GM12878 (cell line): ENCODE results near the gene IDI1. TPM values are rescaled to one million over a fixed set of nuclear protein-coding genes. Genes with fewer than 3 reads are reported as not detected.
A peak's percentile ranks its signal among the peaks of the same experiment; 100 is the strongest.

ENCODE experiments used
- ATAC-seq: fragments of 200-7000 bp; cut with Tn5 transposase; 3 replicates; pipeline ENCODE4 v1.9.1; 2020; ENCODE audit warnings: mild to moderate bottlenecking, moderate library complexity
- BruUV-seq: library from RNA; stranded (reverse); fragments of 400-500 nt; replicated peaks from 2 replicates; lab custom pipeline; 2021; lab: Mats Ljungman, UMichigan
- CTCF ChIA-PET: fragments of 300-600 bp; sonication (Branson Sonifier 250); formaldehyde crosslinking; extraction: SDS; loops from one replicate; lab custom pipeline; 2021; ENCODE audit warnings: inconsistent platforms; lab: Yijun Ruan, JAX
- POLR2A ChIA-PET: fragments of 350-600 bp; formaldehyde crosslinking; extraction: SDS; loops from one replicate; lab custom pipeline; 2021; ENCODE audit warnings: inconsistent platforms; lab: Charles Lee
- RAD21 ChIA-PET: fragments of 300-600 bp; sonication (Branson Sonifier 250); formaldehyde crosslinking; loops from one replicate; lab custom pipeline; 2023; ENCODE audit warnings: antibody characterized with exemption; ENCODE audit not compliant: unreplicated experiment; lab: Charles Lee
- SMC1A ChIA-PET: fragments of 300-600 bp; sonication (Branson Sonifier 250); formaldehyde crosslinking; loops from one replicate; lab custom pipeline; 2023; ENCODE audit not compliant: unreplicated experiment, uncharacterized antibody; lab: Charles Lee
- DNase-seq: peaks from one replicate; pipeline ENCODE4 v3.0.0-alpha.2; 2011; ENCODE audit warnings: low read depth, low spot score
- FAIRE-seq: peaks from 3 replicates; lab custom pipeline; 2011; peaks lifted over from hg19 to GRCh38; lab: Jason Lieb, UNC
- H2AFZ ChIP-seq: 2 replicates; pipeline ENCODE4 v1.6.0; 2011; ENCODE audit warnings: low read depth, low read length, control low read depth; ENCODE audit not compliant: control insufficient read depth
- H3K27ac ChIP-seq: 2 replicates; pipeline ENCODE4 v1.5.1; 2011; ENCODE audit warnings: control low read depth; ENCODE audit not compliant: control insufficient read depth, insufficient read depth
- H3K27me3 ChIP-seq, 2 experiments: replicated peaks in 1 of 2; 2 replicates each; pipeline versions ENCODE4 v1.6.0 to v1.6.1; 2011; ENCODE audit warnings: low read length in 1 of 2; ENCODE audit not compliant: control insufficient read depth in 2 of 2, insufficient read depth in 2 of 2
- H3K36me3 ChIP-seq, 2 experiments: 2 replicates each; pipeline ENCODE4 v1.5.1; 2011; ENCODE audit warnings: low read length in 1 of 2; ENCODE audit not compliant: control insufficient read depth in 2 of 2, insufficient read depth in 2 of 2
- H3K4me1 ChIP-seq: 2 replicates; pipeline ENCODE4 v1.6.1; 2011; ENCODE audit warnings: mild to moderate bottlenecking, low read length, moderate library complexity, mixed read lengths; ENCODE audit not compliant: control insufficient read depth, insufficient read depth
- H3K4me2 ChIP-seq: 2 replicates; pipeline ENCODE4 v1.6.0; 2011; ENCODE audit warnings: control low read depth; ENCODE audit not compliant: control insufficient read depth, insufficient read depth
- H3K4me3 ChIP-seq: fragments of 200-600 bp; sonication (generic); 2 replicates; pipeline ENCODE4 v1.5.1; 2016
- H3K79me2 ChIP-seq: 2 replicates; pipeline ENCODE4 v1.6.0; 2011; ENCODE audit warnings: low read length; ENCODE audit not compliant: control insufficient read depth, insufficient read depth
- H3K9ac ChIP-seq: 2 replicates; pipeline ENCODE4 v1.8.0; 2011; ENCODE audit warnings: low read length, control low read depth, mixed read lengths; ENCODE audit not compliant: control insufficient read depth, insufficient read depth
- H3K9me3 ChIP-seq: replicated peaks from 3 replicates; pipeline ENCODE4 v1.5.1; 2011; ENCODE audit warnings: mild to moderate bottlenecking, low read length; ENCODE audit not compliant: control insufficient read depth, insufficient read depth
- H4K20me1 ChIP-seq: 2 replicates; pipeline ENCODE4 v1.6.0; 2011; ENCODE audit not compliant: control insufficient read depth, insufficient read depth
- E4F1 ChIP-seq: fragments of 450-650 bp; IDR thresholded peaks from 2 replicates; pipeline ENCODE4 v1.6.1; 2018; ENCODE audit warnings: borderline replicate concordance, mild to moderate bottlenecking; ENCODE audit not compliant: partially characterized antibody
- HDAC2 ChIP-seq: fragments of 200-600 bp; sonication (generic); IDR thresholded peaks from 2 replicates; pipeline ENCODE4 v1.6.1; 2017
- HDGF ChIP-seq: fragments of 450-650 bp; IDR thresholded peaks from 2 replicates; pipeline ENCODE4 v1.6.1; 2016; ENCODE audit warnings: antibody characterized with exemption
- MLLT1 ChIP-seq: fragments of 450-650 bp; IDR thresholded peaks from 2 replicates; pipeline ENCODE4 v1.6.1; 2016; ENCODE audit warnings: mild to moderate bottlenecking
- NBN ChIP-seq: fragments of 450-650 bp; IDR thresholded peaks from 2 replicates; pipeline ENCODE4 v1.6.1; 2016
- NFYA ChIP-seq: IDR thresholded peaks from 2 replicates; pipeline ENCODE4 v1.6.1; 2011; ENCODE audit warnings: low read depth, mild to moderate bottlenecking, low read length, improper control_type of control experiment, borderline replicate concordance
- NR2C1 ChIP-seq: fragments of 450-650 bp; IDR thresholded peaks from 2 replicates; pipeline ENCODE4 v1.6.1; 2017; ENCODE audit warnings: antibody characterized with exemption, mild to moderate bottlenecking, moderate library complexity
- NR2F1 ChIP-seq: fragments of 450-650 bp; conservative IDR thresholded peaks from 2 replicates; pipeline ENCODE4 v1.6.1; 2017; ENCODE audit warnings: mild to moderate bottlenecking
- PAX5 ChIP-seq: IDR thresholded peaks from 2 replicates; pipeline ENCODE4 v1.6.1; 2011; ENCODE audit warnings: low read depth, low read length, borderline replicate concordance
- PRDM15 ChIP-seq: fragments of 450-650 bp; formaldehyde crosslinking; IDR thresholded peaks from 2 replicates; pipeline ENCODE4 v1.4.0; 2020; ENCODE audit warnings: mild to moderate bottlenecking, moderate library complexity
- RUNX3 ChIP-seq: IDR thresholded peaks from 2 replicates; pipeline ENCODE4 v1.6.1; 2012; ENCODE audit warnings: low read length, inconsistent platforms
- SMAD5 ChIP-seq: IDR thresholded peaks from 2 replicates; pipeline ENCODE4 v1.6.1; 2016; ENCODE audit warnings: antibody characterized with exemption, low read depth
- SP1 ChIP-seq: IDR thresholded peaks from one replicate; pipeline ENCODE4 v1.6.1; 2011; ENCODE audit warnings: low read depth, low read length
- TARDBP ChIP-seq: IDR thresholded peaks from 2 replicates; pipeline ENCODE4 v1.6.1; 2016; ENCODE audit warnings: borderline replicate concordance
- ZBED1 ChIP-seq: IDR thresholded peaks from 2 replicates; pipeline ENCODE4 v1.6.1; 2016; ENCODE audit warnings: borderline replicate concordance
- WGBS: methylation state at CpG from one replicate; pipeline ENCODE4 v1.1.6; 2016; ENCODE audit warnings: low lambda C conversion rate; ENCODE audit not compliant: insufficient replicate concordance, insufficient coverage; ENCODE audit errors: missing lambda C conversion rate; 5-methylcytosine and 5-hydroxymethylcytosine counted together
- in situ Hi-C: fragments of 300-500 bp; cut with MboI; formaldehyde crosslinking; loops from 9 replicates; pipeline ENCODE4 v1.14.3; 2018; ENCODE audit warnings: mixed read lengths
- intact Hi-C: fragments of 100-400 bp; cut with micrococcal nuclease; formaldehyde crosslinking; loops from one replicate; pipeline ENCODE4 v1.14.2; 2022; ENCODE audit not compliant: unreplicated experiment
- polyA plus RNA-seq, 11 experiments: library from polyadenylated mRNA; depleted of rRNA in 4 of 11; unstranded in 6 of 11; stranded (reverse) in 5 of 11; fragments of >200 nt; fragmentation: Nextera tagmentation in 4 of 11; fragmentation: Illumina TruSeq in 1 of 11; extraction: Ambion mirVana in 4 of 11; extraction: Trizol in 1 of 11; gene quantifications; 1 replicate in 1 of 11; 2 replicates in 10 of 11; pipeline versions ENCODE4 v1.2.1 to v1.2.3, GENCODE V29; 2011 to 2016; ENCODE audit warnings: inconsistent platforms in 2 of 11, missing spikeins in 2 of 11, low read depth in 1 of 11
- total RNA-seq, 4 experiments: library from RNA; depleted of rRNA in 3 of 4; stranded (reverse); fragments of >200 nt in 3 of 4; fragmentation: Illumina TruSeq in 1 of 4; extraction: Trizol in 1 of 4; gene quantifications; 2 replicates each; pipeline versions ENCODE4 v1.2.1 to v1.2.3, GENCODE V29; 2013 to 2021

The IDI1 gene
- total and polyA plus RNA-seq, 10 of the 15 experiments (the other 5 are each of a cell fraction or from before 2014, with no cell fraction given): 85.5 to 223 (median 157) TPM

- TF ChIP-seq NBN (peak; percentile 71; the same call in 1 of the 2 replicates), NR2F1 (peak; percentile 94), E4F1 (peak; percentile 97), NR2C1 (peak; percentile 72), HDGF (peak; percentile 87)
Measured at GRCh38 chr10:1048732-1049424, at the start of gene IDI1 (continued).

- DNase-seq: no peak
- POLR2A ChIA-PET: no interaction called here
- no peak for FAIRE-seq
- RAD21 ChIA-PET: no interaction called here
- Histone ChIP-seq H3K79me2 (no peaks in the 10 kb centered on the region), H3K4me2 (no peak overlapping the region), H3K9ac (no peak overlapping the region), H3K4me1 (peaks cover 7% of the 10 kb centered on the region; the same call in 1 of the 2 replicates), H3K27ac (no peak overlapping the region), H3K9me3 (no peaks in the 10 kb centered on the region), H4K20me1 (no peaks in the 10 kb centered on the region), H3K4me3 (no peak overlapping the region), H2AFZ (no peak overlapping the region), H3K36me3 (peaks cover 15 to 25% of the 10 kb centered on the region in 2 experiments; a peak in 3 of 4 replicates), H3K27me3 (no peaks in the 10 kb centered on the region)
- SMC1A ChIA-PET: interaction anchor here (0.8 kb wide), 1 partner anchor 10 kb away, joined by 3 read pairs; no protein-coding TSS in a partner anchor
- intact Hi-C loops (no loop called here), in situ Hi-C loops (no loop called here)
- 79% methylated on average over 6 of the region's 6 CpGs for WGBS
- CTCF ChIA-PET: no interaction called here
- BruUV-seq: no TSS peak
- no peak for ATAC-seq
- TF ChIP-seq MLLT1 (no peak), NBN (no peak), TARDBP (no peak), PRDM15 (no peak), SP1 (no peak), PAX5 (no peak), NFYA (no peak), RUNX3 (no peak), SMAD5 (no peak), HDAC2 (no peak), ZBED1 (no peak), HDGF (no peak)
Measured at GRCh38 chr10:1097436-1097835, 48.5 kb upstream of the IDI1 start.
